Loucy (cell line): ENCODE measurements around the gene LATS1.
"Not testable (repeated sequence)": the region's sequence is repeated elsewhere in the genome, so short reads cannot be mapped to it uniquely, and the experiment has no call there.

Source experiments
- H2AFZ ChIP-seq: fragments of 200-600 bp; sonication (generic); 2 replicates; pipeline ENCODE4 v1.6.0; 2016; ENCODE audit warnings: antibody characterized with exemption, mild to moderate bottlenecking, low read length, moderate library complexity
- H3F3A ChIP-seq: fragments of 200-600 bp; 2 replicates; pipeline ENCODE4 v1.6.0; 2016; ENCODE audit warnings: antibody characterized with exemption, low read depth, mild to moderate bottlenecking
- H3K27me3 ChIP-seq: fragments of 200-600 bp; sonication (generic); 2 replicates; pipeline ENCODE4 v1.6.1; 2014; ENCODE audit warnings: low read length, mild to moderate bottlenecking; ENCODE audit not compliant: insufficient read depth, poor library complexity, severe bottlenecking
- H3K36me3 ChIP-seq: fragments of 200-600 bp; sonication (generic); 2 replicates; pipeline ENCODE4 v1.6.1; 2016; ENCODE audit warnings: low read length; ENCODE audit not compliant: insufficient read depth
- H3K4me1 ChIP-seq: fragments of 200-600 bp; sonication (generic); 2 replicates; pipeline ENCODE4 v1.5.1; 2014; ENCODE audit warnings: low read length, mild to moderate bottlenecking; ENCODE audit not compliant: insufficient read depth, poor library complexity, severe bottlenecking
- H3K4me2 ChIP-seq: fragments of 200-600 bp; sonication (generic); 2 replicates; pipeline ENCODE4 v1.6.0; 2014; ENCODE audit warnings: antibody characterized with exemption, low read length, low read depth, mild to moderate bottlenecking; ENCODE audit not compliant: poor library complexity, severe bottlenecking
- H3K4me3 ChIP-seq: fragments of 200-600 bp; sonication (generic); 2 replicates; pipeline ENCODE4 v1.5.1; 2014; ENCODE audit warnings: low read length, mild to moderate bottlenecking, mixed read lengths; ENCODE audit not compliant: poor library complexity, severe bottlenecking
- H3K79me2 ChIP-seq: fragments of 200-600 bp; sonication (generic); 2 replicates; pipeline ENCODE4 v1.6.1; 2014; ENCODE audit warnings: low read length; ENCODE audit not compliant: insufficient read depth
- H3K9ac ChIP-seq: fragments of 200-600 bp; sonication (generic); 2 replicates; pipeline ENCODE4 v1.6.0; 2014; ENCODE audit warnings: mild to moderate bottlenecking, low read depth, low read length, moderate library complexity; ENCODE audit not compliant: poor library complexity, severe bottlenecking
- H3K9me2 ChIP-seq: fragments of 200-600 bp; sonication (generic); replicated peaks from 2 replicates; pipeline ENCODE4 v1.6.1; 2016; ENCODE audit warnings: low read depth, low read length, mixed read lengths
- H3K9me3 ChIP-seq: fragments of 200-600 bp; sonication (generic); 2 replicates; pipeline ENCODE4 v1.6.1; 2014; ENCODE audit warnings: mild to moderate bottlenecking, antibody characterized with exemption, low read length, low read depth; ENCODE audit not compliant: insufficient read depth
- H4K20me1 ChIP-seq: fragments of 200-600 bp; sonication (generic); 2 replicates; pipeline ENCODE4 v1.6.0; 2014; ENCODE audit warnings: antibody characterized with exemption, low read length, mild to moderate bottlenecking; ENCODE audit not compliant: insufficient read depth, poor library complexity, severe bottlenecking
- CTCF ChIP-seq: fragments of 200-600 bp; sonication (generic); conservative IDR thresholded peaks from 2 replicates; pipeline ENCODE4 v1.5.1; 2014; ENCODE audit warnings: mild to moderate bottlenecking, antibody characterized with exemption, low read length
- EZH2phosphoT487 ChIP-seq: fragments of 200-600 bp; IDR thresholded peaks from 2 replicates; pipeline ENCODE4 v1.6.1; 2018; ENCODE audit warnings: antibody characterized with exemption, mild to moderate bottlenecking, moderate library complexity, borderline replicate concordance

The LATS1 gene

GRCh38 chr6:149680503-149680902 is 37.4 kb downstream of the LATS1 start:
- Histone ChIP-seq H3K27me3 (no peaks in the 10 kb centered on the region), H3K4me1 (no peaks in the 10 kb centered on the region), H4K20me1 (peaks cover 10% of the 10 kb centered on the region), H3K4me3 (no peak overlapping the region), H3F3A (no peaks in the 10 kb centered on the region), H3K9ac (no peak overlapping the region), H3K4me2 (no peak overlapping the region), H3K36me3 (peaks cover 67% of the 10 kb centered on the region), H2AFZ (no peak overlapping the region), H3K9me2 (no peaks in the 10 kb centered on the region), H3K9me3 (no peaks in the 10 kb centered on the region), H3K79me2 (peaks cover 26% of the 10 kb centered on the region; the same call in 1 of the 2 replicates)
- TF ChIP-seq CTCF (no peak), EZH2phosphoT487 (no peak)

DNA sequence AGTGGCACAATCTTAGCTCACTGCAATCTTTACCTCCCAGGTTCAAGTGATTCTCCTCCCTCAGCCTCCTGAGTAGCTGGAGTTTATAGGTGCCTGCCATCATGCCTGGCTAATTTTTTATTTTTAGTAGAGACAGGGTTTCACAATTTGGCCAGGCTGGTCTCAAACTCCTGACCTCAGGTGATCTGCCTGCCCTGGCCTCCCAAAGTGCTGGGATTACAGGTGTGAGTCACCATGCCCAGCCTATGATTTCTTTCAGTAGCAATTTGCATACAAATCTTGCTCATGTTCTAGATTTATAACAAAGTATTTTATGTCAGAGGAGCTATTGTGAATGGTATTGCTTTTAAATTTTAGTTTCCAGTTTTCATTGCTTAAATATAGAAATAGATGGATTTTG is 45.6 kb downstream of the LATS1 start:
- H3K4me3 ChIP-seq, H3F3A ChIP-seq, H3K4me2 ChIP-seq, H4K20me1 ChIP-seq, H3K9me2 ChIP-seq, H3K27me3 ChIP-seq, H3K9ac ChIP-seq, H3K79me2 ChIP-seq, H2AFZ ChIP-seq, H3K9me3 ChIP-seq, H3K4me1 ChIP-seq: not testable (repeated sequence)
- peaks cover 52% of the 10 kb centered on the region; the same call in 1 of the 2 replicates for H3K36me3 ChIP-seq

GRCh38 chr6:149660028-149660427 is 57.9 kb downstream of the LATS1 start:
- Histone ChIP-seq H3F3A (no peaks in the 10 kb centered on the region), H3K79me2 (no peaks in the 10 kb centered on the region), H3K36me3 (peaks cover 45% of the 10 kb centered on the region), H3K4me2 (no peak overlapping the region), H2AFZ (no peak overlapping the region), H3K4me3 (no peak overlapping the region), H3K9me3 (no peaks in the 10 kb centered on the region), H3K9me2 (no peaks in the 10 kb centered on the region), H3K27me3 (no peaks in the 10 kb centered on the region), H3K4me1 (no peaks in the 10 kb centered on the region), H3K9ac (no peak overlapping the region), H4K20me1 (no peaks in the 10 kb centered on the region)
- TF ChIP-seq EZH2phosphoT487 (no peak), CTCF (no peak)

DNA sequence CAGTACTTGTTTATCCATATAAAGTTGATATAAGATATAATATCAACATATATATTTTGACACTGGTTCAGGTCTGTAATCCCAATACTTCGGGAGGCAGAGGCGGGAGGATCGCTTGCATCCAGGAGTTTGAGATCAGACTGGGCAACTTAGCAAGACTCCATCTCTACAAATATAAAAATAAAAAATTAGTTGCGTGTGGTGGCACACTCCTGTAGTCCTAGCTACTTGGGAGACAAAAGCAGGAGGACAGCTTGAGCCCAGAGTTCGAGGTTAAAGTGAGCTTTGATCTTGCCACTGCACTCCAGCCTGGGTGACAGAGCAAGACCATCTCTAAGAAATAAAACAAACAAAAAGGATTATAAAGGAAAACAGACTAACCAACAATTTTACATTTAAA is 60.5 kb downstream of the LATS1 start:
- no peaks in the 10 kb centered on the region for H3K79me2 ChIP-seq
- H3K27me3 ChIP-seq, result no peaks in the 10 kb centered on the region
- no peaks in the 10 kb centered on the region for H3F3A ChIP-seq
- no peaks in the 10 kb centered on the region for H4K20me1 ChIP-seq
- TF ChIP-seq EZH2phosphoT487 (no peak), CTCF (no peak)
- H2AFZ ChIP-seq, result no peak overlapping the region
- H3K9me2 ChIP-seq, result no peaks in the 10 kb centered on the region
- H3K9me3 ChIP-seq, result no peaks in the 10 kb centered on the region
- H3K4me2 ChIP-seq, result no peak overlapping the region
- H3K4me3 ChIP-seq, result no peak overlapping the region
- no peak overlapping the region for H3K9ac ChIP-seq
- H3K4me1 ChIP-seq, result no peaks in the 10 kb centered on the region
- H3K36me3 ChIP-seq, result peaks cover 22% of the 10 kb centered on the region
